ENCODE measurements around the gene STX8.

Gene STX8

GRCh38 chr17:9232591-9233270 lies 342.9 kb downstream of the STX8 start:
- TF ChIP-seq FOXK2 (IDR thresholded peaks at IDR 0.05) (no peak), ELF4 (IDR thresholded peaks at IDR 0.05) (no peak), FOXA1 (IDR thresholded peaks at IDR 0.05) (no peak), FOXM1 (IDR thresholded peaks at IDR 0.05; ENCODE audit: borderline replicate concordance) (no peak), BHLHE40 (IDR thresholded peaks at IDR 0.05; ENCODE audit: borderline replicate concordance) (no peak), NFRKB (IDR thresholded peaks at IDR 0.05) (no peak), TARDBP (IDR thresholded peaks at IDR 0.05) (no peak), ARNT (IDR thresholded peaks at IDR 0.05) (no peak), HDGF (IDR thresholded peaks at IDR 0.05; ENCODE audit: borderline replicate concordance) (no peak), SUZ12 (IDR thresholded peaks at IDR 0.05) (no peak), SP1 (IDR thresholded peaks at IDR 0.05) (no peak), ZNF384 (IDR thresholded peaks at IDR 0.05) (no peak), CTBP1 (IDR thresholded peaks at IDR 0.05; ENCODE audit: borderline replicate concordance) (no peak), LEF1 (IDR thresholded peaks at IDR 0.05; ENCODE audit: borderline replicate concordance) (no peak), L3MBTL2 (conservative IDR thresholded peaks at IDR 0.05) (no peak)
- TF ChIP-seq, protein P1, sequence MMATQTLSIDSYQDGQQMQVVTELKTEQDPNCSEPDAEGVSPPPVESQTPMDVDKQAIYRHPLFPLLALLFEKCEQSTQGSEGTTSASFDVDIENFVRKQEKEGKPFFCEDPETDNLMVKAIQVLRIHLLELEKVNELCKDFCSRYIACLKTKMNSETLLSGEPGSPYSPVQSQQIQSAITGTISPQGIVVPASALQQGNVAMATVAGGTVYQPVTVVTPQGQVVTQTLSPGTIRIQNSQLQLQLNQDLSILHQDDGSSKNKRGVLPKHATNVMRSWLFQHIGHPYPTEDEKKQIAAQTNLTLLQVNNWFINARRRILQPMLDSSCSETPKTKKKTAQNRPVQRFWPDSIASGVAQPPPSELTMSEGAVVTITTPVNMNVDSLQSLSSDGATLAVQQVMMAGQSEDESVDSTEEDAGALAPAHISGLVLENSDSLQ (IDR thresholded peaks at IDR 0.05), result no peak
- CTCF ChIA-PET, result no interaction called here
- POLR2A ChIA-PET, result no interaction called here
- no peak for DNase-seq (ENCODE audit: extremely low spot score)

GRCh38 chr17:9232155-9232475 lies 343.5 kb downstream of the STX8 start:
- POLR2A ChIA-PET, result no interaction called here
- CTCF ChIA-PET, result no interaction called here
- DNase-seq (ENCODE audit: extremely low spot score), result no peak

DNA sequence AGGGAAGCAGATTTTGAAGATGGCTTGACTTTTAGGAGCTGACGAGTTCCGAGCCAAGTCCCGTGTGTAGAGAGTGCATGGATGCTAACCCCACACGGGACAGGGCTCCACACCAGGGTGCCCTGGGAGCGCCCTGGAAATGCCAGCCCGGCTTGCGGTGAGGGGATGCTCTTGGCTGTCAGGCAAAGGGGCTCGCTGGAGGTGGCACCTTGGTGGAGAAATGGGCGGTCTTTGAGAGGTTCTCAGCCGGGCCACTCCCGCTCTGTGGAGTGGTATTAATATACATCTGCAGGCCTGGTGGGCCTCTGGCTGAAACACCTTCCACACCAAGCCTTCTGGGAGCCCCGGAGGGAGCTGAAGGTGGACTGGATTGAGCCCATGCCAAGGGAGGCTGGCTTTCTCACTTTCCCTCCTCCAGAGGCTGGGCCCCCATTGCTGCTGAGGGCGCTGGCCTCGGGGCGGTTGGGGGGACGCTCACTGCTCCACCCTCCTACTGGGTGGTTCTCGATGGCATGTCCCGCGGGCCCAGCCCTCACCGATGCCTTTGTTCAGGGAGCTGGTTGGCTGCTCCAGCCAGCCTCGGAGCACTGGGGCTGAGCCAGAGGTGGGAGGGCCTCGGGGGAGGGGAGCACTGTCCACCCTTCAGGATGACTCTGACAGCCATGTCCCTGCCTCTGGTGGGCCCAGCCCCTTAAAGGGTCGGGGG lies 344.0 kb downstream of the STX8 start:
- TF ChIP-seq ELF4 (IDR thresholded peaks at IDR 0.05) (no peak), FOXM1 (IDR thresholded peaks at IDR 0.05; ENCODE audit: borderline replicate concordance) (no peak), FOXA1 (IDR thresholded peaks at IDR 0.05) (no peak), LEF1 (IDR thresholded peaks at IDR 0.05; ENCODE audit: borderline replicate concordance) (no peak), ARNT (IDR thresholded peaks at IDR 0.05) (no peak), FOXK2 (IDR thresholded peaks at IDR 0.05) (no peak), ZNF384 (IDR thresholded peaks at IDR 0.05) (no peak), CTBP1 (IDR thresholded peaks at IDR 0.05; ENCODE audit: borderline replicate concordance) (no peak), SUZ12 (IDR thresholded peaks at IDR 0.05) (no peak)
- TF ChIP-seq, protein P1 (IDR thresholded peaks at IDR 0.05), result no peak
- no peak for DNase-seq (ENCODE audit: extremely low spot score)
- ChIA-PET CTCF (interaction anchor here (1.4 kb wide), 1 partner anchor 16 kb away, joined by 3 read pairs; no protein-coding TSS in a partner anchor), POLR2A (no interaction called here)

More at GRCh38 chr17:9232155-9232475, 343.5 kb downstream of the STX8 start:
- TF ChIP-seq L3MBTL2 (conservative IDR thresholded peaks at IDR 0.05) (no peak), ELF4 (IDR thresholded peaks at IDR 0.05) (no peak), SUZ12 (IDR thresholded peaks at IDR 0.05) (no peak), TARDBP (IDR thresholded peaks at IDR 0.05) (no peak), ARNT (IDR thresholded peaks at IDR 0.05) (no peak), LEF1 (IDR thresholded peaks at IDR 0.05; ENCODE audit: borderline replicate concordance) (no peak), SP1 (IDR thresholded peaks at IDR 0.05) (no peak), ZNF384 (IDR thresholded peaks at IDR 0.05) (no peak), FOXM1 (IDR thresholded peaks at IDR 0.05; ENCODE audit: borderline replicate concordance) (no peak), NFRKB (IDR thresholded peaks at IDR 0.05) (no peak), FOXK2 (IDR thresholded peaks at IDR 0.05) (no peak), FOXA1 (IDR thresholded peaks at IDR 0.05) (no peak), BHLHE40 (IDR thresholded peaks at IDR 0.05; ENCODE audit: borderline replicate concordance) (no peak)

GRCh38 chr17:9230861-9231260 lies 344.8 kb downstream of the STX8 start:
- TF ChIP-seq TARDBP (IDR thresholded peaks at IDR 0.05), result no peak
- TF ChIP-seq ELF4 (IDR thresholded peaks at IDR 0.05), result no peak
- TF ChIP-seq FOXK2 (IDR thresholded peaks at IDR 0.05), result no peak
- TF ChIP-seq ZNF384 (IDR thresholded peaks at IDR 0.05), result no peak
- TF ChIP-seq ARNT (IDR thresholded peaks at IDR 0.05), result no peak
- no peak for TF ChIP-seq CTBP1 (IDR thresholded peaks at IDR 0.05; ENCODE audit: borderline replicate concordance)
- no peak for TF ChIP-seq FOXA1 (IDR thresholded peaks at IDR 0.05)
- TF ChIP-seq NFRKB (IDR thresholded peaks at IDR 0.05), result no peak
- TF ChIP-seq SP1 (IDR thresholded peaks at IDR 0.05), result no peak
- TF ChIP-seq FOXM1 (IDR thresholded peaks at IDR 0.05; ENCODE audit: borderline replicate concordance), result no peak
- no peak for TF ChIP-seq SUZ12 (IDR thresholded peaks at IDR 0.05)
- TF ChIP-seq HDGF (IDR thresholded peaks at IDR 0.05; ENCODE audit: borderline replicate concordance), result no peak
- no peak for TF ChIP-seq BHLHE40 (IDR thresholded peaks at IDR 0.05; ENCODE audit: borderline replicate concordance)
- TF ChIP-seq LEF1 (IDR thresholded peaks at IDR 0.05; ENCODE audit: borderline replicate concordance), result no peak
- TF ChIP-seq, protein P1 (IDR thresholded peaks at IDR 0.05), result no peak
- ChIA-PET POLR2A (no interaction called here), CTCF (interaction anchor here (1.4 kb wide), 1 partner anchor 16 kb away, joined by 3 read pairs; no protein-coding TSS in a partner anchor)
- DNase-seq (ENCODE audit: extremely low spot score), result no peak

DNA sequence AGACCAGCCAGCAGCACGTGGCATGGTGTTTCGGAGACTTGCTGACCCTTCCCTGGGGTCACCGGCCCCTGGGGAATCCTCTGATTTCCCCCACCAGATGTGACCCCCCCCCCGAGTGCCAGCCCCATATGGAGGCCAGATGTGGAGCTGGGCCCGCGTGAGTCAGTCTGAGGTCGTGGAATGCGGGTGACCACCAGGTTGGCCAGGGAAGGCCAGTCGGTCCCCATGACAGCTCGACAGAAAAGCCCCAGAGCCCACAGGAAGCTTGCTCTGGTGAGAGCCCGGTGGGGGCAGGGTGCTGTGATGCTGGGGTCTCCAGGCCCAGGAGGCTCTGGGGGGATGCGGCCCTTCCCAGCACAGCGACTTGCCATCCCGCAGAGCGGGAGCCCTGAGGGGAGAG lies 345.3 kb downstream of the STX8 start:
- CTCF ChIA-PET, result interaction anchor here (1.4 kb wide), 1 partner anchor 15 kb away, joined by 3 read pairs; no protein-coding TSS in a partner anchor
- POLR2A ChIA-PET, result no interaction called here
- DNase-seq (ENCODE audit: extremely low spot score), result no peak
- TF ChIP-seq FOXA1 (IDR thresholded peaks at IDR 0.05) (no peak), FOXM1 (IDR thresholded peaks at IDR 0.05; ENCODE audit: borderline replicate concordance) (no peak), ELF4 (IDR thresholded peaks at IDR 0.05) (no peak), NFRKB (IDR thresholded peaks at IDR 0.05) (no peak), CTBP1 (IDR thresholded peaks at IDR 0.05; ENCODE audit: borderline replicate concordance) (no peak), SP1 (IDR thresholded peaks at IDR 0.05) (no peak), SUZ12 (IDR thresholded peaks at IDR 0.05) (no peak), TARDBP (IDR thresholded peaks at IDR 0.05) (no peak), ARNT (IDR thresholded peaks at IDR 0.05) (no peak), BHLHE40 (IDR thresholded peaks at IDR 0.05; ENCODE audit: borderline replicate concordance) (no peak), L3MBTL2 (conservative IDR thresholded peaks at IDR 0.05) (no peak), ZNF384 (IDR thresholded peaks at IDR 0.05) (no peak), HDGF (IDR thresholded peaks at IDR 0.05; ENCODE audit: borderline replicate concordance) (no peak), FOXK2 (IDR thresholded peaks at IDR 0.05) (no peak), LEF1 (IDR thresholded peaks at IDR 0.05; ENCODE audit: borderline replicate concordance) (no peak)
- TF ChIP-seq, protein P1 (IDR thresholded peaks at IDR 0.05), result no peak
